ENCODE data around the gene CIROP. TPM values are rescaled to one million over a fixed set of nuclear protein-coding genes. Genes with fewer than 3 reads are reported as not detected.

Gene CIROP
- total and polyA plus RNA-seq, 4 donors = not detected

DNA sequence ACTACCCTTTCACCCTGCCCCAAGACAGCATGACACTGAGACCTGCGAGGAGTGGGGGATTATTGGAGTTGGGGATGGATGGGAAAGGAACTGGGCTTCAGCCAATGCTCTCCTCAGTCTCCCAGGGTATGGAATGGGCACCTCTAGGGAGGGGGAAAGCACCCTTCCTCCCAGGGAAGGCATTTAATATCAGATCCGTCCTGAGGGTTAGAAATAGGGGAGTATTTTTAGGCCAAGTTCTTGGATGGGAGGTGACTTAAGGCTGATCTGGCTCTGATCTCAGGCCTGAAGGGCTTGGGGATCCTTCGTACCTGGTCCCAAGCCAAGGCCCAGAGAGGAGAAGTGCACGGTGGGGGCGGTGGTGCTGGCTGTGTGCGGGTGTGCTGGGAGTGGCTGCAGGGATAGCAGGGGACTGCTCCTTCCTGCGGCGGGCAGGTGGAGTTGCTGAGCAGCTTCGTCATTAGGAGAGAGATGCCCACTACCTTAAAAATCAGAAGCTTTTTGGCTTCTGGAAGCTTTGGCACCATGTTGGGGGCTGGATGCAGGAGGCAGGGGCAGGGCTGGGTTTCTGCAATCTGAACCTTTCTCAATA lies 21.2 kb upstream of the CIROP start:
- no peak for DNase-seq (ENCODE audit: low spot score)
- WGBS = 75% methylated on average over 9 of the region's 9 CpGs
- no peak overlapping the region for H3K27ac ChIP-seq (ENCODE audit: low read depth in 1 of 2, low read length in 2 of 2)
- no peak overlapping the region for H3K9ac ChIP-seq (ENCODE audit: low read depth in 1 of 2, low read length in 2 of 2)
- H3K27me3 ChIP-seq (ENCODE audit: control insufficient read depth in 4 of 4, insufficient read depth in 4 of 4, low read length in 3 of 4) = no peaks in the 10 kb centered on the region
- H3K9me3 ChIP-seq (ENCODE audit: control insufficient read depth in 4 of 4, low read length in 3 of 4) = no peaks in the 10 kb centered on the region
- no peak overlapping the region for H3K4me3 ChIP-seq (ENCODE audit: low read depth in 1 of 3, low read length in 3 of 3)
- no peaks in the 10 kb centered on the region for H3K36me3 ChIP-seq (ENCODE audit: control insufficient read depth in 4 of 4, insufficient read depth in 3 of 4, low read depth in 1 of 4, low read length in 3 of 4)
- H3K4me1 ChIP-seq (ENCODE audit: control insufficient read depth in 4 of 4, insufficient read depth in 4 of 4, low read length in 3 of 4) = peaks cover 0 to 4% (median 2%) of the 10 kb centered on the region in 4 donors
- no peak for TF ChIP-seq HNF4A (conservative IDR thresholded peaks at IDR 0.05)
- TF ChIP-seq RAD21 (IDR thresholded peaks at IDR 0.05) = no peak
- no peak for TF ChIP-seq SP1 (IDR thresholded peaks at IDR 0.05)
- TF ChIP-seq TAF1 (conservative IDR thresholded peaks at IDR 0.05) = no peak
- TF ChIP-seq, protein P1, sequence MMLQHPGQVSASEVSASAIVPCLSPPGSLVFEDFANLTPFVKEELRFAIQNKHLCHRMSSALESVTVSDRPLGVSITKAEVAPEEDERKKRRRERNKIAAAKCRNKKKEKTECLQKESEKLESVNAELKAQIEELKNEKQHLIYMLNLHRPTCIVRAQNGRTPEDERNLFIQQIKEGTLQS (IDR thresholded peaks at IDR 0.05) = no peak
- no peak for TF ChIP-seq HNF4G (IDR thresholded peaks at IDR 0.05)
- TF ChIP-seq YY1 (IDR thresholded peaks at IDR 0.05) = no peak
- no peak for TF ChIP-seq JUND (IDR thresholded peaks at IDR 0.05)
- TF ChIP-seq, protein P2, sequence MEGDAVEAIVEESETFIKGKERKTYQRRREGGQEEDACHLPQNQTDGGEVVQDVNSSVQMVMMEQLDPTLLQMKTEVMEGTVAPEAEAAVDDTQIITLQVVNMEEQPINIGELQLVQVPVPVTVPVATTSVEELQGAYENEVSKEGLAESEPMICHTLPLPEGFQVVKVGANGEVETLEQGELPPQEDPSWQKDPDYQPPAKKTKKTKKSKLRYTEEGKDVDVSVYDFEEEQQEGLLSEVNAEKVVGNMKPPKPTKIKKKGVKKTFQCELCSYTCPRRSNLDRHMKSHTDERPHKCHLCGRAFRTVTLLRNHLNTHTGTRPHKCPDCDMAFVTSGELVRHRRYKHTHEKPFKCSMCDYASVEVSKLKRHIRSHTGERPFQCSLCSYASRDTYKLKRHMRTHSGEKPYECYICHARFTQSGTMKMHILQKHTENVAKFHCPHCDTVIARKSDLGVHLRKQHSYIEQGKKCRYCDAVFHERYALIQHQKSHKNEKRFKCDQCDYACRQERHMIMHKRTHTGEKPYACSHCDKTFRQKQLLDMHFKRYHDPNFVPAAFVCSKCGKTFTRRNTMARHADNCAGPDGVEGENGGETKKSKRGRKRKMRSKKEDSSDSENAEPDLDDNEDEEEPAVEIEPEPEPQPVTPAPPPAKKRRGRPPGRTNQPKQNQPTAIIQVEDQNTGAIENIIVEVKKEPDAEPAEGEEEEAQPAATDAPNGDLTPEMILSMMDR (IDR thresholded peaks at IDR 0.05; ENCODE audit: low read depth, low read length, missing input control) = no peak
- no peak for TF ChIP-seq EGR1 (IDR thresholded peaks at IDR 0.05; ENCODE audit: low read depth in 2 of 2)
- TF ChIP-seq, protein P3, sequence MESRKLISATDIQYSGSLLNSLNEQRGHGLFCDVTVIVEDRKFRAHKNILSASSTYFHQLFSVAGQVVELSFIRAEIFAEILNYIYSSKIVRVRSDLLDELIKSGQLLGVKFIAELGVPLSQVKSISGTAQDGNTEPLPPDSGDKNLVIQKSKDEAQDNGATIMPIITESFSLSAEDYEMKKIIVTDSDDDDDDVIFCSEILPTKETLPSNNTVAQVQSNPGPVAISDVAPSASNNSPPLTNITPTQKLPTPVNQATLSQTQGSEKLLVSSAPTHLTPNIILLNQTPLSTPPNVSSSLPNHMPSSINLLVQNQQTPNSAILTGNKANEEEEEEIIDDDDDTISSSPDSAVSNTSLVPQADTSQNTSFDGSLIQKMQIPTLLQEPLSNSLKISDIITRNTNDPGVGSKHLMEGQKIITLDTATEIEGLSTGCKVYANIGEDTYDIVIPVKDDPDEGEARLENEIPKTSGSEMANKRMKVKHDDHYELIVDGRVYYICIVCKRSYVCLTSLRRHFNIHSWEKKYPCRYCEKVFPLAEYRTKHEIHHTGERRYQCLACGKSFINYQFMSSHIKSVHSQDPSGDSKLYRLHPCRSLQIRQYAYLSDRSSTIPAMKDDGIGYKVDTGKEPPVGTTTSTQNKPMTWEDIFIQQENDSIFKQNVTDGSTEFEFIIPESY (IDR thresholded peaks at IDR 0.05) = no peak
- TF ChIP-seq FOXA1 (IDR thresholded peaks at IDR 0.05) = no peak
- TF ChIP-seq, protein P4, sequence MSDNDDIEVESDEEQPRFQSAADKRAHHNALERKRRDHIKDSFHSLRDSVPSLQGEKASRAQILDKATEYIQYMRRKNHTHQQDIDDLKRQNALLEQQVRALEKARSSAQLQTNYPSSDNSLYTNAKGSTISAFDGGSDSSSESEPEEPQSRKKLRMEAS (IDR thresholded peaks at IDR 0.05) = no peak
- TF ChIP-seq, protein P5, sequence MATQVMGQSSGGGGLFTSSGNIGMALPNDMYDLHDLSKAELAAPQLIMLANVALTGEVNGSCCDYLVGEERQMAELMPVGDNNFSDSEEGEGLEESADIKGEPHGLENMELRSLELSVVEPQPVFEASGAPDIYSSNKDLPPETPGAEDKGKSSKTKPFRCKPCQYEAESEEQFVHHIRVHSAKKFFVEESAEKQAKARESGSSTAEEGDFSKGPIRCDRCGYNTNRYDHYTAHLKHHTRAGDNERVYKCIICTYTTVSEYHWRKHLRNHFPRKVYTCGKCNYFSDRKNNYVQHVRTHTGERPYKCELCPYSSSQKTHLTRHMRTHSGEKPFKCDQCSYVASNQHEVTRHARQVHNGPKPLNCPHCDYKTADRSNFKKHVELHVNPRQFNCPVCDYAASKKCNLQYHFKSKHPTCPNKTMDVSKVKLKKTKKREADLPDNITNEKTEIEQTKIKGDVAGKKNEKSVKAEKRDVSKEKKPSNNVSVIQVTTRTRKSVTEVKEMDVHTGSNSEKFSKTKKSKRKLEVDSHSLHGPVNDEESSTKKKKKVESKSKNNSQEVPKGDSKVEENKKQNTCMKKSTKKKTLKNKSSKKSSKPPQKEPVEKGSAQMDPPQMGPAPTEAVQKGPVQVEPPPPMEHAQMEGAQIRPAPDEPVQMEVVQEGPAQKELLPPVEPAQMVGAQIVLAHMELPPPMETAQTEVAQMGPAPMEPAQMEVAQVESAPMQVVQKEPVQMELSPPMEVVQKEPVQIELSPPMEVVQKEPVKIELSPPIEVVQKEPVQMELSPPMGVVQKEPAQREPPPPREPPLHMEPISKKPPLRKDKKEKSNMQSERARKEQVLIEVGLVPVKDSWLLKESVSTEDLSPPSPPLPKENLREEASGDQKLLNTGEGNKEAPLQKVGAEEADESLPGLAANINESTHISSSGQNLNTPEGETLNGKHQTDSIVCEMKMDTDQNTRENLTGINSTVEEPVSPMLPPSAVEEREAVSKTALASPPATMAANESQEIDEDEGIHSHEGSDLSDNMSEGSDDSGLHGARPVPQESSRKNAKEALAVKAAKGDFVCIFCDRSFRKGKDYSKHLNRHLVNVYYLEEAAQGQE (IDR thresholded peaks at IDR 0.05) = no peak
- no peak for TF ChIP-seq NR2F2 (IDR thresholded peaks at IDR 0.05)
- TF ChIP-seq RXRA (IDR thresholded peaks at IDR 0.05) = no peak
- no peak for TF ChIP-seq FOXA2 (IDR thresholded peaks at IDR 0.05)
- no peak for TF ChIP-seq GABPA (IDR thresholded peaks at IDR 0.05 in 1 of 2, conservative IDR thresholded peaks at IDR 0.05 in 1 of 2)
